SHP77 treated with DMSO at 0.1 percent for 48 hours (cell line): ENCODE data around the gene PHOSPHO1.
"Not testable (repeated sequence)": the region's sequence is repeated elsewhere in the genome, so short reads cannot be mapped to it uniquely, and the experiment has no call there.

Experiments
- DNase-seq: peaks from one replicate; lab custom pipeline; 2025; lab: John Stamatoyannopoulos, UW

PHOSPHO1 gene, protein sequence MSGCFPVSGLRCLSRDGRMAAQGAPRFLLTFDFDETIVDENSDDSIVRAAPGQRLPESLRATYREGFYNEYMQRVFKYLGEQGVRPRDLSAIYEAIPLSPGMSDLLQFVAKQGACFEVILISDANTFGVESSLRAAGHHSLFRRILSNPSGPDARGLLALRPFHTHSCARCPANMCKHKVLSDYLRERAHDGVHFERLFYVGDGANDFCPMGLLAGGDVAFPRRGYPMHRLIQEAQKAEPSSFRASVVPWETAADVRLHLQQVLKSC

GRCh38 chr17:49230636-49231562 lies at the start of gene PHOSPHO1:
PHOSPHO1 (minus strand) TSS chr17:49230787; CDS start chr17:49226691, 4,096 bp downstream.
- DNase-seq: peak; percentile 32

DNA sequence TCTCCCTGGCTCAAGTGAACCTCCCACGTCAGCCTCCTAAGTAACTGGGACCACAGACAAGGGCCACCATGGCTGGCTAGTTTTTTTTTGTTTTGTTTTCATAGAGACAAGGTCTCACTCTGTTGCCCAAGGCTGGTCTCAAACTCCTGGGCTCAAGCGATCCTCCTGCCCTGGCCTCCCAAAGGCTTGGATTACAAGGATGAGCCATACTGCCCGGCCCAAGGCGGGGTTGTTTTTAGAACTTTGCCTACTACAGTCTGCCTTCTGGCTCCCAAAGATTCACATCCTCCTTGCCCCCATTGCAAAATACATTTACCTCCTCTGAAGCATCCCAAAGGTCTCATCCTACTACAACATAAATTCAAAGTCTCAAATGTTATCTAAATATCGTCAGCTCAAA lies 49.5 kb upstream of the PHOSPHO1 start:
- DNase-seq: no peak

GRCh38 chr17:49279263-49280015 lies 48.9 kb upstream of the PHOSPHO1 start:
- not testable (repeated sequence) for DNase-seq

DNA sequence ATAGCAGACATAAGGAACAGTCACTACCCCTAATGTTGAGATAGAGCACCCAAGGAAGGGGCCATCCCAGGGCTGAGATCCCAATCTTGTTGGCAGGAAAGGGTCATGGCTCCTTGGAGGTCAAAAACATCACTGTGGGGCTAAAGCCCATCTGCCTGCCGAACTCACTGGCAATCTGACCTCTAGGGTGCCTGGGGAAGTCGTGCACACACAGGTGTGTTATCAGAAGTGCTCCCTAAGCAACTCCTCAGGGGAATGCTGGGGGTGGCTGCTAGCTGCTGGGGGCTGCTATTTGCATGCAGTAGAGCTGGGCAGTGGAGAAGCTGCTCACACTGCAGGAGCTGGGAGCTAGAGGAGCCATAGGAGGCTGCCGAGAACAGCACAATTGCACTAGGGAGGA lies 47.5 kb upstream of the PHOSPHO1 start:
- DNase-seq: no peak

- no peak for DNase-seq
Measured at GRCh38 chr17:49277638-49278037, 47.1 kb upstream of the PHOSPHO1 start.

DNA sequence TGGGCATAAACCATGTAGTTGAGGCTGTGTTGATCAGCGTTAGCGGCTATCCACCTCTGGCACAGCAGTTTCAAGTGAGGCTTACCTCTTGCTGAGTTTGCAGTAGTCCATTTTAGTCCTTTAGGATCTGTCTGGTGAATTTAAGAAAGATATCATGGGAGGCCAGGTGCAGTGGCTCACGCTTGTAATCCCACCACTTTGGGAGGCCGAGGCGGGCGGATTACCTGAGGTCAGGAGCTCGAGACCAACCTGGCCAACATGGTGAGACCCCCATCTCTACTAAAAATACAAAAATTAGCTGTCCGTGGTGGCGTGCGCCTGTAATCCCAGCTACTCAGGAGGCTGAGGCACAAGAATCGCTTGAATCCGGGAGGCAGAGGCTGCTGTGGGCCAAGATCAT lies 45.4 kb upstream of the PHOSPHO1 start:
- DNase-seq: not testable (repeated sequence)

- DNase-seq: no peak
Measured at GRCh38 chr17:49269356-49269755, 38.8 kb upstream of the PHOSPHO1 start.

DNA sequence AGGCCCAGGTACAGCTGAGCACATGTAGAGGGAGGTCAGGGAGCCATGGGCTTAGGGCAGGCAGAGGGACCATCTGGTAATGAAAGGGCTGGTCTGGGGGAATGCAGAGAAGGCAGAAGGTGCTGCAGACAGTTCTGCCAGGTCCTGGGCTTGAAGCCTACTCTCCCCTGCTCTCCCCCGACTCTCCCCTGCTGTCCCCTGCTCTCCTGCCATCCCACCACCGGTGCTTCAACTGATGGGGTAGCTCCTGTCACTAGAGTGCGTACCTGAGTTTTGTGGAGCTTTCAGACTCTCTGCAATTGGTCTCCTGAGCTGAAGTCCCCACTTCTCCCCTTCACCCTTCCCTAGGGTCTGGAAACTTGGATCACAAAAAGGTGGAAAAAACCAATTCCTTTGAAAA lies 37.3 kb upstream of the PHOSPHO1 start:
- DNase-seq: no peak

GRCh38 chr17:49266233-49266632 lies 35.6 kb upstream of the PHOSPHO1 start:
- no peak for DNase-seq

- not testable (repeated sequence) for DNase-seq
Measured at GRCh38 chr17:49261540-49261939, 31.0 kb upstream of the PHOSPHO1 start.

- DNase-seq: no peak
Measured at GRCh38 chr17:49260817-49261291, 30.3 kb upstream of the PHOSPHO1 start.

- DNase-seq: no peak
Measured at GRCh38 chr17:49260011-49260816, 29.6 kb upstream of the PHOSPHO1 start.

- no peak for DNase-seq
Measured at GRCh38 chr17:49259663-49260010, 29.1 kb upstream of the PHOSPHO1 start.

DNA sequence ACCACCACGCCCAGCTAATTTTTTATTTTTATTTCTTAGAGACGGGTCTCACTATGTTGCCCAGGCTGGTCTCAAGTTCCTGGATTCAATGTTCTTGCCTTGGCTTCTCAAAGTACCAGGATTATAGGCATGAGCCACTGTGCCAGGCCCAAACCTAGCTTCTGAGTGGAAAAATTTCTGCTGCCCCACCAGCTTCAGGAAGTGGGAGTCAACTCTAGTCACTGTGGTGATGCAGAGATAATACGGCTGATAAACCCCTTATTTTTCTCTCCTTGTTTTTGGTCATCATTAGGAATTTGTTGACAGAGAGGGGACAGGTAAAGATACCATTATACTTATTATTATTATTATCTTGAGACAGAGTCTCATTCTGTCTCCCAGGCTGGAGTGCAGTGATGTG lies 27.8 kb upstream of the PHOSPHO1 start:
- DNase-seq: no peak

DNA sequence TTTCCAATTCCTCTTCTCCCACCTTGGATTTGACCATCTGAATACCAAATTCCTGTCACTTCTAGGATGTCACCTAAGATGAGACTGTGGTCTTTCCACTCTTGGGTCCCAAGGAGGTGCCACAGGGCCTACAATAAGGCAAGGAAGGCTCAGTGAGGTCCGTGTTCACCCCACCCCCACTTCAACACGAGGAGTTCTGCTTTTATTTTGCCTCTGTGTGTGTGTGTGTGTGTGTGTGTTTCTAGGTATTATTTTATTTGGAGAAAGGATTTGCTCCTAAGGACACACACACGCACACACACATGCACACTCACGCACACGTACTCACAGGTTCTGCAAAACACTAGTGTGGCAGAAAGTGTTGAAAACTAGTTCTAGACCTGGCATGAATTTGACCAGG lies 24.5 kb upstream of the PHOSPHO1 start:
- no peak for DNase-seq

- DNase-seq: no peak
Measured at GRCh38 chr17:49254066-49254465, 23.5 kb upstream of the PHOSPHO1 start.

DNA sequence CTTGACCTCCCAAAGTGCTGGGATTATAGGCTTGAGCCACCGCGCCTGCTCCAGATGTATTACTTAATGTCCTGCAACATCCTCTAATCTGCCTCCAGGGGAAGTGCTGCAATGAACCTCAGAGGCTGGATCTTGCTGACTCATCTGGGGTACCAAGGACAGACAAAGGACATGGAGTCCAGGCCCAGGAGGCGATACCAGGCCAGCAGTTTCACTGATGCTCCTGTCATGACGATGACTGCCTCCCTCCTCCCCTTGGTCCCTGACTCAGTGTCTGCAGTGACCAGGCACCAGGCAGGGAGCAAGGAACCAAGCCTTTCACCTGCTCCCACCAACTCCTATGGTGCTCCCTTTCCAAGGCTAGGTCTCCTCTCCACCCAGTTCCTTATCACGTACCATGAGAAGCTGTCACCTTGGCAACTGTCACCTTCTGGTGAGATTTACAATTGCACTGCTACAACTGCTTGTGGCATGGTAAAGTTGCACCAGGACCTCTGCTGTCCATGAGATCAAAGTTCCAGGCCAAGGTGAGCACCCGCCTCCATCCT lies 21.6 kb upstream of the PHOSPHO1 start:
- DNase-seq: no peak

DNA sequence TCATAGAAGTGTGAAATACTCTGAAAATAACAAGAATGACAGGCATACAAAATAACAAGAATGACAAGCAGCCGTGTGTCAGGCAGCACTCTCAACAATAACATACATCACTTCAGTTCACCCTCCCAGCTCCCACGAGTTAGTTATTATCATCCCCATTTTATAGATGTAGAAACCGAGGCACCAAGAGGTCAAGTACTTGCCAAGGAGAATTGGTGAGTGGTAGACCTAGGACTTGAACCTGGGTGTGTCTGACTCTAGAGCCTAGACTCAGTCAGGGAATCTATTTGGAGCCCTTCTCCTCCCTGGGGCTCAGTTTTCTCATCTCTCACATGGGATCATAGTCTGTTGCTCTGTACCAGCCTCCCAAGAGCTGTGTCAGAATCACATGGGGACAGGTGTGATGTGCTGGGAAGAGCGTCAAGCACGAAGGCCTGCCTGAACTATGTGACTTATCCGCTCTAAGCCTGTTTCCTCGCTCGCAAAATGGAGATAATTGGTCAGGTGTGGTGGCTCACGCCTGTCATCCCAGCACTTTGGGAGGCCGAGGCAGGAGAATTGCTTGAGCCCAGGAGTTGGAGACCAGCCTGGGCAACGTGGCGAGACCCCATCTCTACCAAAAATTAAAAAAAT lies 19.4 kb upstream of the PHOSPHO1 start:
- no peak for DNase-seq

DNA sequence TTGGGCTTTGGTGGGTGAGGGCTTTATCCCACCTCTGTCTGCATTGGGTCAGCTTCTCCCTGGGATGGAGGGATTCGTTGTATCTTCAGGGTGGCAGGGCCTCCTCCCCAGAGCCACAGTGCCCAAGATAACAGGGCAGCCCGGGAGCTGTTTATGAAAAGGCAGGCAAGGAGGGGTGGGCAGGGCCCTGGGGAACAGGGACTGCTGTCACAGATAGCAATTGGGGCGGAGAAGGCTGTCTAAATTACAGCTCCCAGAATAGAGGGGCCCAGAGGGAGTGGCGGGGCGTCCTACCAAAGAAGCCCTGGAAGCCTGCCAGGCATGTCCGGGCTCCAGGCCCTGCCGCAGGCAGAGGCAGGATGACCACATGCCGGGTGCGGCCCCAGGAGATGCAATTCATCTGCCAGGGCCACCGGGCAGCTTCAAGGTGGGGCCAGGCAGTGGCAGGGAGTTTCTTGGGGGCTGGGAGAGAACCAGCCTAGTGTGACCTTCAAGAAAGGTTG lies 18.8 kb upstream of the PHOSPHO1 start:
- DNase-seq: no peak

GRCh38 chr17:49247944-49248343 lies 17.4 kb upstream of the PHOSPHO1 start:
- no peak for DNase-seq

DNA sequence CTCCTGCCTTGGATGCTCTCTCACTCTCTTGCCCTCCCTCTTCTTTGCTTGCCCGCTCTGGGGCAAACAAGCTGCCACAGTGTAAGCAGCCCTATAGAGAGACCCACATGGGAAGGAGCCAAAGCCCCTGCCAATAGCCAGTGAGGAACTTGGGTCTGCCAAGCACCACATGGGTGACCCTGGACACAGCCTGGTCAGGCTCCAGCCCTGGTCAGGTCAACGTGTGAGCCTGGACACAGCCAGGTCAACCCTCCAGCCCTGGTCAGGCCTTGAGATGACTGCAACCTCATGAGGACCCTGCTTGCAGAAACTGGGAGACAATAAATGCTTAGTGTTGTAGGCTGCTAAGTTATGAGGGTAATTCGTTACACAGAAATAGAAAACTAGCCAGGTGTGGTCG lies 14.3 kb upstream of the PHOSPHO1 start:
- DNase-seq: no peak
